Subcutaneous adipose tissue (tissue), 4 donors: ENCODE measurements around the gene EDEM2. TPM values are rescaled to one million over a fixed set of nuclear protein-coding genes. Genes with fewer than 3 reads are reported as not detected.

Source experiments
- total RNA-seq, 4 donors: library from RNA; depleted of rRNA; stranded (reverse); fragments of >200 nt; gene quantifications; one replicate each; pipeline ENCODE4 v1.1.0, GENCODE V29; 2016
- TF ChIP-seq, protein P1 (sequence below): fragments of 450-650 bp; IDR thresholded peaks from one replicate; pipeline ENCODE4 v1.5.1; 2016; ENCODE audit warnings: low read depth, mild to moderate bottlenecking, control low read depth, antibody characterized with exemption, moderate library complexity

EDEM2 gene
- total RNA-seq, 4 donors from 2014 or later: 24.0 to 37.8 (median 31.6) TPM

DNA sequence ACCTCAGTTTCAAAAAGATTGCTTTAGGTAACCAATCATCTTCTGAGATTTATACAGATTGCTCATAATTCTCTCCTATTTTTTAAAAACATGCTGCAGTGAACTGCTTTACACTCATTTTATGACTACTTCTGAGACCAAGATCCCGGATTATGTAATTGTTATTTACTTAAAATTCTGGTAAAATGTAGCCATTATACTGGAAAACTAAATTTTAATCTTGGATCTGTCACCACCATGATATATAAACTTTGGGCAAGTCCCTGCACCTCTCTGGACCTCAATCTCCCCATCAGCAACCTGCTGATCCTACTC, 24.3 kb upstream of the EDEM2 start:
- TF ChIP-seq, protein P1, sequence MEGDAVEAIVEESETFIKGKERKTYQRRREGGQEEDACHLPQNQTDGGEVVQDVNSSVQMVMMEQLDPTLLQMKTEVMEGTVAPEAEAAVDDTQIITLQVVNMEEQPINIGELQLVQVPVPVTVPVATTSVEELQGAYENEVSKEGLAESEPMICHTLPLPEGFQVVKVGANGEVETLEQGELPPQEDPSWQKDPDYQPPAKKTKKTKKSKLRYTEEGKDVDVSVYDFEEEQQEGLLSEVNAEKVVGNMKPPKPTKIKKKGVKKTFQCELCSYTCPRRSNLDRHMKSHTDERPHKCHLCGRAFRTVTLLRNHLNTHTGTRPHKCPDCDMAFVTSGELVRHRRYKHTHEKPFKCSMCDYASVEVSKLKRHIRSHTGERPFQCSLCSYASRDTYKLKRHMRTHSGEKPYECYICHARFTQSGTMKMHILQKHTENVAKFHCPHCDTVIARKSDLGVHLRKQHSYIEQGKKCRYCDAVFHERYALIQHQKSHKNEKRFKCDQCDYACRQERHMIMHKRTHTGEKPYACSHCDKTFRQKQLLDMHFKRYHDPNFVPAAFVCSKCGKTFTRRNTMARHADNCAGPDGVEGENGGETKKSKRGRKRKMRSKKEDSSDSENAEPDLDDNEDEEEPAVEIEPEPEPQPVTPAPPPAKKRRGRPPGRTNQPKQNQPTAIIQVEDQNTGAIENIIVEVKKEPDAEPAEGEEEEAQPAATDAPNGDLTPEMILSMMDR: no peak

DNA sequence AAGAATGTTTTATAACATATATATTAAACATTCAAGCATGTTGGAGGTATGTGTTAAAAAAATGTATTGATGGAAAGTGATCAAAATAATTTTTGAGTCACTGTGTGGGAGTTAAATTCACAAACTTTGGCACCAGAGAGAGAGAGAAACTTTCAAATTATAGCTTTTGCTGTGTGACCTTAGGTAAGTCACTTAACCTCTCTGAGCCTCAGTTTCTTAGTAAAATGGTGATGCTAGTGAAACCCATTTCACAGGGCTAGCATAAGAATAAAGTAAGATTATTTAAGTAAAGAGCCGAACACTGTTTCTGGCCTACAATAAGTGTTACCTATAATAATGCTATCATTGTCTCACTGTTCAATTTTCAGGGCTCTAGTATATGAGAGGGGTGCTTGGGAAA, 20.7 kb upstream of the EDEM2 start:
- TF ChIP-seq, protein P1: no peak

DNA sequence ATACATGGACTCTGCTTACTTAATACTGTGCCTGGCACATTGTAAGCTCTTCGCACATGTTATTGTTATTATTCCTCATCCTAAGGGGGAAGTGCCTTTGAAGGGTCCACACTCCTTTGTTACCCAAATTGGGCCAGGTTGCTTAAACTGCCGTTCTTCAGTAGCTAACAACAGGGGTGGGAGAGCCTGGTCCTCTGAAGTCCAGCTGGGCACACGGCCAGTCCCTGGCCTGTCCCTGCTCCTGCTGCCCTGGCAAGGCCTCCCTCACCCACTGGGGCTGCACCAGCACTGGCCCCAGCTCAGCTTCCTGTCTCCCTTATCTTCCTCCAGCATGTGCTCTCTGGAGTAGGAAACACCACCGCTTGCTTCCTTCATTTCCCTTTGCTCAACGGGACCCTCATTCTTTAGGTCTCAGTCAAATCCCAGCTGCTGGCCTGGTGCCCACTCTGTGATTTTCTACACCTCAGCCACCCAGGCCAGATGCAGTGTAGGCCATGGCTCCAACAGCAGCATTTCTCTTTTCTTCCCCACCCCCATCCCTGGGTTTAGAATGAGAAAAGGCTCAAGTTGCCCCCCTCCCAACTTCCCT, 19.2 kb upstream of the EDEM2 start:
- TF ChIP-seq, protein P1: no peak

DNA sequence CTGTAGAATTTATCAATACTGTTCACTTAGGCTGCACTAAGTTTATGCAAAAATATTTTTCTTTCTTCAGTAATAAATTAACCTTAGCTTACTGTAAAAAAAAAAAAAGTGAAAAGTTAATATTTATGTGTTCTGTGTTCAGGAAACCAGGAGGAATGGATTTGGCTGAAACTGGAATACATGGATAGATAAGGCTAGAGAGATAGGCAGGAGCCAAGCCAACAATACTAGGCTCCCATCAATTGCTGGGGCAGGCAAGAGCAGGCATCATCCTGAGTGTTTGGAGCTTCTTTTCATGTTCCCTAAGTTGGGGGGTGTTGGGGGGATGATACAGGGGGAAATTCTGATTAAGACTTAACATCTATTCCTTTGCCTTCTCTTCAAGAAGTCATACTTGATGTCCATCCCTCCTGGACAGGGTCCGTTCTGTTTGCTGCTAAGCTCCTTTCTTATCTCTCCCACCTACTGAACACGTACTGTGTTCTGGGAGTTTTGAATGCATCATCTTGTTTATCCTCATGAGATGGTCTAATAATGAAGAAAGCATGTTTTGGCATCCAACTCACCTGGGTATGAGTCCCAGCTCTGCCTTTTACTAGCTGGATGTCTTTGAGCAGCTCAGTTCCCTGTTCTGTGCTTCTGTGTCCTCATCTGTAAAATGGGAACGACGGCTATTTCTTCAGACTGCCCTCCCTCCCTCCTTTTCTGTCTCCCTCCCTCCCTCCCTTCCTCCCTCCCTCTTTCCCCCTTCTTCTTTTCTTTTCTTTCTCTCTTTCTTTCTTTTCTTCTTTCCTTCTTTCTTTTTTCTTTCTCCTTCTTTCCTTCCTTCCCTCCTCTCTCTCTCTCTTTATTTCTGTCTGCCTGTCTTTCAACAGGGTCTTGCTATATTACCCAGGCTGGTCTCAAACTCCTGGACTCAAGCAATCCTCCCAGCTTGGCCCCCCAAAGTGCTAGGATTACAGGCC, 18.4 kb upstream of the EDEM2 start:
- TF ChIP-seq, protein P1: no peak

DNA sequence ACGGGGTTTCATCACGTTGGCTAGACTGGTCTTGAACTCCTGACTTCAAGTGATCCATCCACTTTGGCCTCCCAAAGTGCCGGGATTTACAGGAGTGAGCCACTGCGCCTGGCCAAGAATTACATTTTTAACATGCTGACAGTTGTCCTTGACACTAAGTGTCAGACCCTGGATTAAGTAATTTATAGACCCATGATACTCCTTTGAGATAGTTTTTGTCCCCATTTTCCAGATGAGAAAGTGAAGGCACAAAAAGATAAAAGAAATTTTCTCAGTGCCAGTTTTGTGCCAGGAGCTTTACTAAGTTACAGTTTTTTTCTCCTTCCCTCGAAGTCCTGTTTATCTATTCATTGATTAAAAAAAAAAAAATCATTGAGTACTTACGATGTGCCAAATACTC, 9.8 kb upstream of the EDEM2 start:
- TF ChIP-seq, protein P1: no peak

DNA sequence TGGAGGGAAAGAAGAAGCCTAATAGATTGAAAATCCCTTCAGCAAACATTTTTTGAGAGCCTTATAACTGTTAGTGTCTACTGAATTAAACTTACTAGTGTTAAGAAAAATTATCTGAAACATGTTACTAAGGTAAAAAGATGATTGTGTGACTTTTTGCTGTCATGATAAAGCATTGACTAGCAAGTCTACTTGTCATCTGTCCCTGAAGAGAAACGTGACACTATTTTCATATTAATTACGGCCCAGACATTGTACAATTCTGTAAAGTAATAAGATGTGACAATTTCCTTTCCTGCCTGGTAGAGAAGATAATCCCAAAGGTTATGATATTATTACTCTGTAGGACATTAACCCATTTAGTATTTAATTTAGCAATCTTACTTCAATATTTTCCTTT, 8.8 kb upstream of the EDEM2 start:
- TF ChIP-seq, protein P1: no peak

DNA sequence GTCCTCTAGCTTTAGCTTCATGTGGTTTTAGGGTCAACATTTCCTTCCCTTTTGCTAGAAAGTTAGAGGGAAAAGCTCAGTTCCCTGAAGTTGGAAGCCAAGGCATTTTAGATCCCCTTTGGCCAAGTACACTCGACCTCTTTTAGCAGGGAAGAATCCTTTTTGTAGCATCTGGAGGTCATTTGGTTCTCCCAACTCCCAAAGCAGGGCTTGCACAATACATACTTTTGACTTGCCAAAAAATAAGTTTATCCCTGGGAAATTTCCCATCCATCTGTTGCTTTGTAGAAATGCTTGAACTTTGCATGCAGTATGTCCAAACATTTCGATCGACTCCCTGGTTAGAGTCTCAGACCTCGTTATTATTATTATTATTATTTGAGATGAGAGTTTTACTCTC, 4.6 kb upstream of the EDEM2 start:
- TF ChIP-seq, protein P1: no peak
